Posterior vena cava (tissue), 2 donors: Measurements from ENCODE around the gene KSR1. TPM values are rescaled to one million over a fixed set of nuclear protein-coding genes. Genes with fewer than 3 reads are reported as not detected.

Source experiments
- DNase-seq: peaks from one replicate; pipeline ENCODE4 v3.0.0-alpha.2; 2020; ENCODE audit warnings: low spot score
- intact Hi-C, 2 donors: fragments of 100-400 bp; cut with DNase I; formaldehyde crosslinking; loops; one replicate each; pipeline versions ENCODE4 v1.14.1 to v1.14.2; 2022 to 2023
- total RNA-seq, 2 donors: library from RNA; stranded (reverse); fragmentation: NEBNext Ultra II Directional; extraction: Animal tissue kit (Norgen Biotek cat#: 25700); gene quantifications; one replicate each; pipeline ENCODE4 v1.2.1, GENCODE V29; 2021
- donor health status: DM: yes; HTN: yes; CAD: no.
- donor health status: DM: yes; HTN: yes; CAD: no.

Gene KSR1
- total RNA-seq, 2 donors from 2014 or later: 30.3 to 35.5 TPM

- DNase-seq: no peak
- intact Hi-C loops: loop anchor here in 1 of 2 donors (10.0 kb wide), 1 partner anchor 1116 kb away; no protein-coding TSS in a partner anchor
These were observed 82.1 kb downstream of the KSR1 start for GRCh38 chr17:27538156-27538955.

- intact Hi-C loops: loop anchor here in 1 of 2 donors (10.0 kb wide), 1 partner anchor 1116 kb away; no protein-coding TSS in a partner anchor
- no peak for DNase-seq
These were observed 82.9 kb downstream of the KSR1 start for GRCh38 chr17:27539152-27539551.

- intact Hi-C loops: loop anchor here in 1 of 2 donors (10.0 kb wide), 1 partner anchor 1115 kb away; no protein-coding TSS in a partner anchor
- no peak for DNase-seq
These were observed 83.6 kb downstream of the KSR1 start for GRCh38 chr17:27539794-27540317.

- intact Hi-C loops: no loop called here
- peak; percentile 95 for DNase-seq
These were observed 84.3 kb downstream of the KSR1 start for GRCh38 chr17:27540318-27541101.

- intact Hi-C loops: no loop called here
- no peak for DNase-seq
These were observed 85.2 kb downstream of the KSR1 start for GRCh38 chr17:27541301-27542023.

- DNase-seq: no peak
- intact Hi-C loops: no loop called here
These were observed 86.7 kb downstream of the KSR1 start for GRCh38 chr17:27542841-27543463.

- no peak for DNase-seq
These were observed 87.2 kb downstream of the KSR1 start for GRCh38 chr17:27543464-27543856.

GRCh38 chr17:27543958-27544349 is 87.7 kb downstream of the KSR1 start:
- DNase-seq: no peak
- intact Hi-C loops: no loop called here

More at GRCh38 chr17:27543464-27543856, 87.2 kb downstream of the KSR1 start:
- intact Hi-C loops: no loop called here

GRCh38 chr17:27544350-27545131 is 88.3 kb downstream of the KSR1 start:
- intact Hi-C loops: no loop called here
- DNase-seq: no peak

GRCh38 chr17:27545562-27546229 is 89.4 kb downstream of the KSR1 start:
- intact Hi-C loops: no loop called here

GRCh38 chr17:27546624-27547300 is 90.5 kb downstream of the KSR1 start:
- intact Hi-C loops: no loop called here
- DNase-seq: no peak

More at GRCh38 chr17:27545562-27546229, 89.4 kb downstream of the KSR1 start:
- no peak for DNase-seq

- DNase-seq: no peak
- intact Hi-C loops: no loop called here
These were observed 91.0 kb downstream of the KSR1 start for GRCh38 chr17:27547301-27547683.

- intact Hi-C loops: no loop called here
- no peak for DNase-seq
These were observed 92.1 kb downstream of the KSR1 start for GRCh38 chr17:27548369-27548768.

GRCh38 chr17:27549251-27549893 is 93.1 kb downstream of the KSR1 start:
- intact Hi-C loops: no loop called here
- peak; percentile 82 for DNase-seq

- DNase-seq: no peak
These were observed 94.2 kb downstream of the KSR1 start for GRCh38 chr17:27550291-27550930.

GRCh38 chr17:27550974-27551505 is 94.8 kb downstream of the KSR1 start:
- intact Hi-C loops: loop anchor here in 1 of 2 donors (10.0 kb wide), 1 partner anchor 56 kb away; no protein-coding TSS in a partner anchor
- DNase-seq: no peak

More at GRCh38 chr17:27550291-27550930, 94.2 kb downstream of the KSR1 start:
- intact Hi-C loops: loop anchor here in 1 of 2 donors (10.0 kb wide), 1 partner anchor 56 kb away; no protein-coding TSS in a partner anchor
